OCI-LY7 (cell line): ENCODE measurements around the gene NOXO1.

Experiments
- EZH2phosphoT487 ChIP-seq: fragments of 200-600 bp; sonication (generic); IDR thresholded peaks from 2 replicates; pipeline ENCODE4 v1.6.1; 2018; ENCODE audit warnings: low read depth, borderline replicate concordance, mild to moderate bottlenecking, mixed run types, antibody characterized with exemption, low read length, moderate library complexity, mixed read lengths
- TF ChIP-seq, protein P1 (sequence below): fragments of 200-600 bp; sonication (generic); conservative IDR thresholded peaks from 2 replicates; pipeline ENCODE4 v1.5.1; 2014; ENCODE audit warnings: mild to moderate bottlenecking, antibody characterized with exemption, low read length, moderate library complexity, mixed read lengths

DNA sequence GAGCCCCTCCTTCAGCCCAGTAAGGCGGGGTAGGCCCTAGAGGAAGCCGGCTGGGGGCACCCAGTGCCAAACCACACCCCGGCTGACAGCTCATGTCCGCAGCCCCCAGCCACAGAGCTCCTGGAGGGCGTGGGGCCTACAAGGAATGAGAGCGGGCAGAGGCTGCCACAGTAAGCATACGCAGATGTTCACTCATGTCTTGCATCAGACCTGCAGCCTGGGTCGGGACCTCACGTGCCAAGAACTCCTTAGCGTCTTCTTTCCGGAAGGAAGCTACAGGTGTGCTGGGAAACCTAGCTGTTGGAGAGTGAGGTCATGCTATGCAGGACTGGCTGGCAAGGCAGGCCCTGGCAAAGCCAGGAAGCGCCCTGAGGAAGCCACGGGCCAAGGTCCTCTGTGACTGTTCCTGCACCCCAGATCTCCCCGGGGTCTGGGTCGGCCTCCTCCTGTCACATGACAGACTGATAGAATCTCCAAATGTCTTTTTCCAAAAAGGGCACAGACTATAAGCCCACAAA is 26.8 kb upstream of the NOXO1 start:
- TF ChIP-seq, protein P1, sequence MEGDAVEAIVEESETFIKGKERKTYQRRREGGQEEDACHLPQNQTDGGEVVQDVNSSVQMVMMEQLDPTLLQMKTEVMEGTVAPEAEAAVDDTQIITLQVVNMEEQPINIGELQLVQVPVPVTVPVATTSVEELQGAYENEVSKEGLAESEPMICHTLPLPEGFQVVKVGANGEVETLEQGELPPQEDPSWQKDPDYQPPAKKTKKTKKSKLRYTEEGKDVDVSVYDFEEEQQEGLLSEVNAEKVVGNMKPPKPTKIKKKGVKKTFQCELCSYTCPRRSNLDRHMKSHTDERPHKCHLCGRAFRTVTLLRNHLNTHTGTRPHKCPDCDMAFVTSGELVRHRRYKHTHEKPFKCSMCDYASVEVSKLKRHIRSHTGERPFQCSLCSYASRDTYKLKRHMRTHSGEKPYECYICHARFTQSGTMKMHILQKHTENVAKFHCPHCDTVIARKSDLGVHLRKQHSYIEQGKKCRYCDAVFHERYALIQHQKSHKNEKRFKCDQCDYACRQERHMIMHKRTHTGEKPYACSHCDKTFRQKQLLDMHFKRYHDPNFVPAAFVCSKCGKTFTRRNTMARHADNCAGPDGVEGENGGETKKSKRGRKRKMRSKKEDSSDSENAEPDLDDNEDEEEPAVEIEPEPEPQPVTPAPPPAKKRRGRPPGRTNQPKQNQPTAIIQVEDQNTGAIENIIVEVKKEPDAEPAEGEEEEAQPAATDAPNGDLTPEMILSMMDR, result no peak
- no peak for TF ChIP-seq EZH2phosphoT487
